Measurements from ENCODE around the gene ALDH1A1.

- TF ChIP-seq MAX (IDR thresholded peaks at IDR 0.05; ENCODE audit: low read depth) = no peak
- TF ChIP-seq POLR2AphosphoS5 (IDR thresholded peaks at IDR 0.05; ENCODE audit: low read depth, low read length) = no peak
- no peak for TF ChIP-seq SMC3 (IDR thresholded peaks at IDR 0.05; ENCODE audit: low read depth, low read length)
- no peak for TF ChIP-seq CTCF (IDR thresholded peaks at IDR 0.05)
- TF ChIP-seq USF2 (IDR thresholded peaks at IDR 0.05; ENCODE audit: borderline replicate concordance, low read depth, low read length) = no peak
- TF ChIP-seq EP300 (IDR thresholded peaks at IDR 0.05; ENCODE audit: borderline replicate concordance in 1 of 2, low read depth in 1 of 2, low read length in 1 of 2) = no peak
- TF ChIP-seq FOXM1 (IDR thresholded peaks at IDR 0.05; ENCODE audit: low read depth) = no peak
- no peak for TF ChIP-seq REST (IDR thresholded peaks at IDR 0.05; ENCODE audit: low read depth, low read length)
- no peak for TF ChIP-seq NRF1 (IDR thresholded peaks at IDR 0.05; ENCODE audit: low read depth, low read length)
Observed at GRCh38 chr9:72907421-72907820, 45.4 kb downstream of the ALDH1A1 start.
